ENCODE measurements around the gene ZNF613. TPM values are rescaled to one million over a fixed set of nuclear protein-coding genes. Genes with fewer than 3 reads are reported as not detected.

Gene ZNF613
- 1 to 10 TPM; 6.2 to 8.0 TPM for total RNA-seq
- 1 to 10 TPM; 2.3 to 4.5 (median 2.7) TPM for polyA plus RNA-seq
- 4.2 to 19.6 (median 11.0) reads per million in 6 experiments for total RNA-seq

- Mint-ChIP-seq H3K9me3 (peaks cover 10 to 90% (median 52%) of the 10 kb centered on the region in 9 donors), H3K36me3 (peaks cover 24 to 67% (median 66%) of the 10 kb centered on the region in 3 donors), H3K4me1 (peaks cover 15 to 35% (median 32%) of the 10 kb centered on the region in 4 donors), H3K27me3 (no peaks in the 10 kb centered on the region), H3K4me3 (peak within 1 kb of the TSS; percentile 95 to 100 (median 98)), H3K27ac (peak within 1 kb of the TSS; percentile 89 to 98 (median 96))
- ATAC-seq (peak; percentile 86 to 88), DNase-seq (peak; percentile 59 to 93 (median 78))
- POLR2A ChIA-PET = interaction anchor here (1.2 to 1.4 kb wide), 5 partner anchors 12 to 122 kb away, joined by 3 to 5 read pairs (median 4); partner anchors contain the start of genes ZNF432, ZNF614 and ZNF649
Measured at GRCh38 chr19:51926784-51927741, at the start of gene ZNF613. Gene ZNF613 (plus strand): TSS chr19:51927472. CDS start chr19:51936221, 8,749 bp downstream.

GRCh38 chr19:51882518-51882917 lies 44.8 kb upstream of the ZNF613 start:
- peaks cover 8 to 99% (median 55%) of the 10 kb centered on the region in 9 donors for H3K9me3 Mint-ChIP-seq
- no peak for DNase-seq
- no peak overlapping the region for H3K4me3 Mint-ChIP-seq
- H3K36me3 Mint-ChIP-seq = peaks cover 65 to 92% (median 67%) of the 10 kb centered on the region in 3 donors
- POLR2A ChIA-PET = no interaction called here
- H3K4me1 Mint-ChIP-seq = peaks cover 0 to 3% (median 1%) of the 10 kb centered on the region in 4 donors
- ATAC-seq = no peak
- no peak overlapping the region for H3K27ac Mint-ChIP-seq
- no peaks in the 10 kb centered on the region for H3K27me3 Mint-ChIP-seq

- Mint-ChIP-seq H3K9me3 (peaks cover 0 to 99% (median 50%) of the 10 kb centered on the region in 9 donors), H3K27ac (no peak overlapping the region), H3K27me3 (no peaks in the 10 kb centered on the region), H3K36me3 (peaks cover 58 to 90% (median 72%) of the 10 kb centered on the region in 3 donors), H3K4me3 (no peak overlapping the region), H3K4me1 (peaks cover 0 to 3% (median 2%) of the 10 kb centered on the region in 4 donors)
- POLR2A ChIA-PET = interaction anchor here (0.7 kb wide), 1 partner anchor 9 kb away, joined by 3 read pairs; no protein-coding TSS in a partner anchor
- ATAC-seq (no peak), DNase-seq (no peak)
Measured at GRCh38 chr19:51884713-51885112, 42.6 kb upstream of the ZNF613 start.

- Mint-ChIP-seq H3K27me3 (no peaks in the 10 kb centered on the region), H3K9me3 (peaks cover 0 to 99% (median 45%) of the 10 kb centered on the region in 9 donors), H3K36me3 (peaks cover 64 to 89% (median 71%) of the 10 kb centered on the region in 3 donors), H3K27ac (peak within 1 kb of the TSS; percentile 15 to 96 (median 88)), H3K4me3 (peak within 1 kb of the TSS; percentile 79 to 94 (median 86)), H3K4me1 (peaks cover 0 to 3% (median 1%) of the 10 kb centered on the region in 4 donors)
- POLR2A ChIA-PET = no interaction called here
- ATAC-seq = peak; percentile 65 to 93
- peak; percentile 3 to 89 (median 46) for DNase-seq
Measured at GRCh38 chr19:51887522-51888498, 39.5 kb upstream of the ZNF613 start, which contains the start of gene ZNF577. Gene ZNF577 (minus strand): TSS chr19:51887951. CDS start chr19:51880382, 7,569 bp downstream.

GRCh38 chr19:51889934-51890333 lies 37.3 kb upstream of the ZNF613 start:
- H3K27me3 Mint-ChIP-seq = no peaks in the 10 kb centered on the region
- peak overlapping the region in 1 of 10 donors; percentile 26 for H3K4me3 Mint-ChIP-seq
- no peak for ATAC-seq
- H3K9me3 Mint-ChIP-seq = peaks cover 7 to 100% (median 52%) of the 10 kb centered on the region in 9 donors
- DNase-seq = no peak
- POLR2A ChIA-PET = no interaction called here
- no peak overlapping the region for H3K27ac Mint-ChIP-seq
- H3K36me3 Mint-ChIP-seq = peaks cover 75 to 92% (median 76%) of the 10 kb centered on the region in 3 donors
- peaks cover 0 to 3% (median 1%) of the 10 kb centered on the region in 4 donors for H3K4me1 Mint-ChIP-seq

GRCh38 chr19:51891193-51891747 lies 36.0 kb upstream of the ZNF613 start:
- Mint-ChIP-seq H3K4me1 (peaks cover 0 to 3% (median 1%) of the 10 kb centered on the region in 4 donors), H3K9me3 (peaks cover 7 to 100% (median 55%) of the 10 kb centered on the region in 9 donors), H3K27me3 (no peaks in the 10 kb centered on the region), H3K4me3 (peak overlapping the region in 1 of 10 donors; percentile 40), H3K27ac (peak overlapping the region in 2 of 10 donors; percentile 40 to 75), H3K36me3 (peaks cover 79 to 93% (median 81%) of the 10 kb centered on the region in 3 donors)
- ATAC-seq (no peak), DNase-seq (peak in 3 of 10 donors; percentile 4 to 30 (median 9))
- POLR2A ChIA-PET = interaction anchor here (1.2 kb wide), 1 partner anchor 13 kb away, joined by 4 read pairs; the partner anchor contains the start of gene ZNF649

- Mint-ChIP-seq H3K27me3 (peaks cover 0 to 7% (median 3%) of the 10 kb centered on the region in 5 donors), H3K9me3 (peaks cover 8 to 97% (median 30%) of the 10 kb centered on the region in 9 donors), H3K36me3 (peaks cover 53 to 88% (median 58%) of the 10 kb centered on the region in 3 donors), H3K4me3 (peak overlapping the region in 3 of 10 donors; percentile 13 to 34 (median 22)), H3K27ac (no peak overlapping the region), H3K4me1 (peaks cover 13 to 26% (median 26%) of the 10 kb centered on the region in 4 donors)
- POLR2A ChIA-PET = no interaction called here
- no peak for DNase-seq
- no peak for ATAC-seq
Measured at GRCh38 chr19:51901860-51902259, 25.4 kb upstream of the ZNF613 start.

- Mint-ChIP-seq H3K27me3 (peaks cover 6 to 15% (median 13%) of the 10 kb centered on the region in 5 donors), H3K4me3 (peak overlapping the region; percentile 64 to 100 (median 99)), H3K4me1 (peaks cover 13 to 26% (median 25%) of the 10 kb centered on the region in 4 donors), H3K27ac (peak overlapping the region in 2 of 10 donors; percentile 6 to 63), H3K36me3 (peaks cover 53 to 83% (median 56%) of the 10 kb centered on the region in 3 donors), H3K9me3 (peaks cover 8 to 97% (median 37%) of the 10 kb centered on the region in 9 donors)
- no peak for DNase-seq
- ATAC-seq = no peak
- POLR2A ChIA-PET = interaction anchor here (1.3 kb wide), 1 partner anchor 24 kb away, joined by 4 read pairs; the partner anchor contains the start of gene ZNF613
Measured at GRCh38 chr19:51903192-51903591, 24.1 kb upstream of the ZNF613 start.

GRCh38 chr19:51904331-51905165 lies 22.7 kb upstream of the ZNF613 start, which contains the start of gene ZNF649:
Gene ZNF649 (minus strand): TSS chr19:51905017. CDS start chr19:51900107, 4,910 bp downstream.
- Mint-ChIP-seq H3K27ac (peak within 1 kb of the TSS; percentile 94 to 100 (median 98)), H3K9me3 (peaks cover 8 to 97% (median 42%) of the 10 kb centered on the region in 9 donors), H3K4me3 (peak within 1 kb of the TSS; percentile 89 to 100 (median 99)), H3K36me3 (peaks cover 39 to 77% (median 65%) of the 10 kb centered on the region in 3 donors), H3K4me1 (peaks cover 13 to 26% (median 25%) of the 10 kb centered on the region in 4 donors), H3K27me3 (peaks cover 8 to 21% (median 19%) of the 10 kb centered on the region in 5 donors)
- ATAC-seq = peak; percentile 91 to 93
- POLR2A ChIA-PET = interaction anchor here (0.9 to 1.0 kb wide), 3 partner anchors 11 to 23 kb away, joined by 3 to 4 read pairs (median 4); partner anchors contain the start of gene ZNF613
- DNase-seq = peak; percentile 63 to 90 (median 78)

- H3K9me3 Mint-ChIP-seq = peaks cover 8 to 96% (median 47%) of the 10 kb centered on the region in 9 donors
- POLR2A ChIA-PET = interaction anchor here (0.9 to 1.0 kb wide), 3 partner anchors 12 to 22 kb away, joined by 3 to 4 read pairs (median 4); partner anchors contain the start of gene ZNF613
Measured at GRCh38 chr19:51905206-51905605, 22.1 kb upstream of the ZNF613 start.

More at GRCh38 chr19:51905206-51905605, 22.1 kb upstream of the ZNF613 start:
- Mint-ChIP-seq H3K4me3 (peak overlapping the region; percentile 89 to 100 (median 99)), H3K27ac (peak overlapping the region in 9 of 10 donors; percentile 94 to 100 (median 98)), H3K36me3 (peaks cover 36 to 74% (median 63%) of the 10 kb centered on the region in 3 donors), H3K4me1 (peaks cover 13 to 26% (median 24%) of the 10 kb centered on the region in 4 donors), H3K27me3 (peaks cover 8 to 28% (median 23%) of the 10 kb centered on the region in 5 donors)
- ATAC-seq = peak; percentile 10 to 18
- DNase-seq = no peak
